Activated CD4-positive, alpha-beta T cell treated with anti-CD3 and anti-CD28 coated beads, Interleukin-2, amount 10 ng/mL, durations not matched to agents 7 days and 5 days (primary cell): Measurements from ENCODE around the gene MAN1A2. TPM values are rescaled to one million over a fixed set of nuclear protein-coding genes. Genes with fewer than 3 reads are reported as not detected.
"Not testable (repeated sequence)": the region's sequence is repeated elsewhere in the genome, so short reads cannot be mapped to it uniquely, and the experiment has no call there.

Source experiments
- CTCF ChIA-PET: fragments of 350-600 bp; sonication (Branson Sonifier 250); formaldehyde crosslinking; loops from one replicate; lab custom pipeline; 2021; ENCODE audit warnings: antibody characterized with exemption; lab: Charles Lee
- POLR2A ChIA-PET: fragments of 350-600 bp; sonication (Branson Sonifier 250); formaldehyde crosslinking; loops from one replicate; lab custom pipeline; 2021; ENCODE audit warnings: antibody characterized with exemption; lab: Charles Lee
- DNase-seq: peaks from one replicate; pipeline ENCODE4 v3.0.0-alpha.2; 2020
- H3K27ac Mint-ChIP-seq: one replicate; pipeline ENCODE4 v1.8.0; 2021; ENCODE audit warnings: mild to moderate bottlenecking, moderate library complexity, mixed read lengths
- H3K27me3 Mint-ChIP-seq: one replicate; pipeline ENCODE4 v1.8.0; 2021; ENCODE audit warnings: mixed read lengths
- H3K36me3 Mint-ChIP-seq: one replicate; pipeline ENCODE4 v1.8.0; 2021; ENCODE audit warnings: low read depth, mixed read lengths
- H3K4me1 Mint-ChIP-seq: one replicate; pipeline ENCODE4 v1.8.0; 2021; ENCODE audit warnings: mixed read lengths
- H3K4me3 Mint-ChIP-seq: one replicate; pipeline ENCODE4 v1.8.0; 2021; ENCODE audit warnings: mild to moderate bottlenecking, moderate library complexity, mixed read lengths
- H3K9me3 Mint-ChIP-seq: one replicate; pipeline ENCODE4 v1.8.0; 2021; ENCODE audit warnings: mixed read lengths
- total RNA-seq, 2 experiments: library from RNA; stranded (reverse); gene quantifications; one replicate each; pipeline ENCODE4 v1.2.3, GENCODE V29; 2021

MAN1A2 gene
- total RNA-seq, 2 experiments from 2014 or later, result 35.0 to 38.8 TPM

DNA sequence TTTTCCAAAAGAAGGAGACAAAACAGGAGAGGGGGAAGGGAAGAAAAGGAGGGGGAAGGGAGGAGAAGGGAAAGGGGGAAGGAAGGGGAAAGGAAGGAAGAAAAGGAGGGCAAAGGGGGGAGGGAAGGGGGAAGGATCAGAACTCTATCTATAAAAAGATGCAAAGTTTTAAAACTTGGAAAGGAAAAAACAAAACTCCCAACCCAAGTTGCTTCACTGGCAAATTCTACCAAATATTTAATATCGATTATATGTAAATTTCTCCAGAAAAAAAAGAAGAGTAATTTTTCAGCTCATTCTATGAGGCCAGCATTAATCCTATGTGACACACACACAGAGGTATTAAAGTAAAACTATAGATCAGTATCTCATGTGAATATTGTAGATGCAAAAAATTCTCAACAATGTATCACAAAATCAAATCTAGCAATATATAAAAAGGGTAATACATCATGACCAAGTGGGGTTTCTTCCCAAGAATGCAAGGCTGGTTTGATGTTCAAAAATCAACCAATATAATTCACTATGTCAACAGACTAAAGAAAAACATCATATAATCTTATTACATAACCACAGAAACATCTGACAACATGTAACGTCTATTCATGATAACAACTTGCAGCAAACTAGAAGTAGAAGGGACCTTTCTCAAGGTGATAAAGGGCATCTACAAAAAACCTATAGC, 57.9 kb downstream of the MAN1A2 start:
- H3K36me3 Mint-ChIP-seq, result peaks cover 36% of the 10 kb centered on the region
- ChIA-PET POLR2A (no interaction called here), CTCF (no interaction called here)
- H3K27me3 Mint-ChIP-seq, result no peaks in the 10 kb centered on the region
- H3K4me1 Mint-ChIP-seq, result no peaks in the 10 kb centered on the region
- H3K4me3 Mint-ChIP-seq, result no peak overlapping the region
- H3K27ac Mint-ChIP-seq, result no peak overlapping the region
- no peak for DNase-seq
- peaks cover 16% of the 10 kb centered on the region for H3K9me3 Mint-ChIP-seq

DNA sequence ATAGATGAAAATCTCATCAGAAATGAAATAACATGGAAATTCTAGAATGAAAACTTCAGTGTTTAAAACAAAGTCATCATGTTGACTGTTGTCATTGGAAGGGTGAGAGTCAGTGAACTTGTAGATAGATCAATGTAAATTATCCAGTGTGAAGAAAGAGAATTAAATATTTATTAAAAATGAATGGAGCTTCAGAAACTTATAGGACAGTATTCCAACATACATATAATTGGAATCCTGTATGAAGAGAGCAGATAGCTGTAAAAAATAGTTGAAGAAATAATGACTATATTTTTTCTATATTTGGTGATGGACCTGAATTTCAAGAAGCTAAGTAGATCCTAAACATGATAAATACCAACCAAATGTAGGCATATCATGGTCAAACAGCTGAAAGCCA, 60.0 kb downstream of the MAN1A2 start:
- POLR2A ChIA-PET, result no interaction called here
- Mint-ChIP-seq H3K27me3 (no peaks in the 10 kb centered on the region), H3K9me3 (peaks cover 16% of the 10 kb centered on the region), H3K4me1 (no peaks in the 10 kb centered on the region), H3K4me3 (no peak overlapping the region), H3K27ac (no peak overlapping the region), H3K36me3 (peaks cover 27% of the 10 kb centered on the region)
- CTCF ChIA-PET, result interaction anchor here (0.8 kb wide), 1 partner anchor 9 kb away, joined by 3 read pairs; no protein-coding TSS in a partner anchor
- DNase-seq, result no peak

DNA sequence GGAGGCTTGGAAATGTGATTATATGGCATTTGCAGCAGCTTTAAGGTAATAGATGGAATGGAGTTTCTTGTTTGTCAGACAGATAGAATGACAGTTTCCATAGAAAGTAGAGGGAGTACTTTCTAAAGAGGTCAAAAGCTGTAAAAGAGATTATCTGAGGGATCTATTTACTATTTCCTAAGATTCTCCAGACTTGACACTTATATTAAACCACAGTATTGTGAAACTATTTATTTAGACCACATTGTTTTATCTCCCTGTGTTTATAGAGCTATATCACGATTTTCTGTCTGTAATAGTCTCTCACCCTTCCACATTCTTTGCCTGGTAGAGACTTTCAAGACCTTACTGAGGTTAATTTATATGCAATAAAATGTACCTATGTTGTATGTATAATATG, 66.7 kb downstream of the MAN1A2 start:
- no peaks in the 10 kb centered on the region for H3K9me3 Mint-ChIP-seq
- DNase-seq, result no peak
- H3K27me3 Mint-ChIP-seq, result no peaks in the 10 kb centered on the region
- CTCF ChIA-PET, result no interaction called here
- no peaks in the 10 kb centered on the region for H3K36me3 Mint-ChIP-seq
- no peaks in the 10 kb centered on the region for H3K4me1 Mint-ChIP-seq
- POLR2A ChIA-PET, result no interaction called here
- H3K27ac Mint-ChIP-seq, result no peak overlapping the region
- no peak overlapping the region for H3K4me3 Mint-ChIP-seq

DNA sequence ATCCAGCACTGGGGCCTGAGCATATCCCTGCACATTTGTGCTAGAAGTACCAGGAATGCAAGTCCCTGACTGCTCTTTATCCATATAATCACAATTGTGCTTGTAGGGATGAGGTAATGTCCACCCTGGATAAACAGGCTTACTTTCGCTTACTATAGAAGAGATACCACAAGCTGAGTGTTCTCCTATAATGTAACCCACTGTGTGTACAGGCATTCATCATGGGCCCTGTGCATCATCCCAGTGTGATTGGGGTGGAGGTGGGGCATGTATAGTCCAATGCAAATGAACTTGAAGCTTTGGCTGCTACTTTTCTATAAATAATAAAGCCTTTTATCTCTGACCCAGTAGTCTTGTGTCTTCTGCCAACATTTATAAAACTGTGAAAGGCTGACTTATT, 69.3 kb downstream of the MAN1A2 start:
- DNase-seq, result no peak
- CTCF ChIA-PET, result interaction anchor here (1.0 to 1.1 kb wide), 2 partner anchors 9 to 11 kb away, joined by 3 read pairs; no protein-coding TSS in a partner anchor

DNA sequence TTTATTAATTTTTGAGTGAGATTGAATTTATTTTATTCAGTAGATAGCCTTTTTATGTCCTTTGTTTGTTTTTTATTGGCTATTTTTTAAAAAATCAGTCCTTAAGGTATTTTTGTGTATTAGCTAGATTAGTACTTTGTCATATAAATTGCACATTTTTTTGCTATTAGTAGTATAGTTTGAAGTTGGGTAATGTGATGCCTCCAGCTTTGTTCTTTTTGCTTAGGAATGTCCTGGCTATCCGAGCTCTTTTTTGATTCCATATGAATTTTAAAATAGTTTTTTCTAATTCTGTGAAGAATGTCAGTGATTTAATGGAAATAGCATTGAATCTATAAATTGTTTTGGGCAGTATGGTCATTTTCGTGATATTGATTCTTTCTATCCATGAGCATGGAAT, 80.4 kb downstream of the MAN1A2 start:
- POLR2A ChIA-PET, result no interaction called here
- Mint-ChIP-seq H3K27ac (no peak overlapping the region), H3K4me1 (no peaks in the 10 kb centered on the region), H3K27me3 (no peaks in the 10 kb centered on the region), H3K9me3 (peaks cover 22% of the 10 kb centered on the region), H3K4me3 (no peak overlapping the region), H3K36me3 (peaks cover 41% of the 10 kb centered on the region)
- no peak for DNase-seq
- CTCF ChIA-PET, result interaction anchor here (1.4 to 1.7 kb wide), 2 partner anchors 11 to 104 kb away, joined by 3 read pairs; no protein-coding TSS in a partner anchor

More for the DNA sequence above, 69.3 kb downstream of the MAN1A2 start:
- Mint-ChIP-seq H3K9me3 (no peaks in the 10 kb centered on the region), H3K36me3 (no peaks in the 10 kb centered on the region), H3K4me1 (no peaks in the 10 kb centered on the region), H3K27me3 (no peaks in the 10 kb centered on the region), H3K4me3 (no peak overlapping the region), H3K27ac (no peak overlapping the region)
- POLR2A ChIA-PET, result no interaction called here

DNA sequence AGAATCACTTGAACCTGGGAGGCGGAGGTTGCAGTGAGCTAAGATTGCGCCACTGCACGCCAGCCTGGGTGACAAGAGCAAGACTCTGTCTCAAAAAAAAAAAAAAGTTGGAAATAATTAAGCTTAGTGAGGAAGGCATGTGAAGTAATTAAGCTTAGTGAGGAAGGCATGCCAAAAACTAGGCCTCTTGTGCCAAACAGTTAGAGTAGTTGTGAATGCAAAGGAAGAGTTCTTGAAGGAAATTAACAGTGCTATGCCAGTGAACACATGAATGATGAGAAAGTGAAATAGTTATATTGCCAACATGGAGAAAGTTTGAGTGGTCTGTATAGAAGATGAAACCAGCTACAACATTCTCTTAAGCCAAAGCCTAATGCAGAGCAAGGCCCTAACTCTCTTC, 85.0 kb downstream of the MAN1A2 start:
- Mint-ChIP-seq H3K27ac (no peak overlapping the region), H3K9me3 (peaks cover 18% of the 10 kb centered on the region), H3K36me3 (peaks cover 37% of the 10 kb centered on the region), H3K27me3 (no peaks in the 10 kb centered on the region), H3K4me3 (no peak overlapping the region), H3K4me1 (no peaks in the 10 kb centered on the region)
- CTCF ChIA-PET, result interaction anchor here (0.6 kb wide), 1 partner anchor 881 kb away, joined by 3 read pairs; no protein-coding TSS in a partner anchor
- no peak for DNase-seq
- POLR2A ChIA-PET, result interaction anchor here (0.6 kb wide), 3 partner anchors 12 to 1032 kb away, joined by 3 read pairs; no protein-coding TSS in a partner anchor

DNA sequence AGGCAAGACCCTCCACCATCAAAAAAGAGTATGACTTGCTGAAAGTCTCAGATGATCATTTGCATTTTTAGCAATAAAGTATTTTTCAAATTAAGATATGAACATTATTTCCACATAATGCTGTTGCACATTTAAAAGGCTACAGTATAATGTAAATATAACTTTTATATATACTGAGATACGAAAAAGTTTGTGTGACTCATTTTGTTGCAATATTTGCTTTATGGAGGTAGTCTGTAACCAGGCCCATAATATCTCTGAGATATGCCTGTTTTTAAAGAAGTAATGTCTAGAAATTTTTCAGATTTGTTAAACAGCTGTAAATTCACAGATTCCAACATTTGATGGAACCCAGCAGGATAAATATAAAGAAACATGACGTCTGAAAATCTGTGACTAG, 86.7 kb downstream of the MAN1A2 start:
- Mint-ChIP-seq H3K27me3 (no peaks in the 10 kb centered on the region), H3K27ac (no peak overlapping the region), H3K36me3 (peaks cover 34% of the 10 kb centered on the region), H3K9me3 (peaks cover 12% of the 10 kb centered on the region), H3K4me3 (no peak overlapping the region), H3K4me1 (no peaks in the 10 kb centered on the region)
- ChIA-PET POLR2A (interaction anchor here (0.7 kb wide), 1 partner anchor 88 kb away, joined by 3 read pairs; no protein-coding TSS in a partner anchor), CTCF (no interaction called here)
- no peak for DNase-seq

DNA sequence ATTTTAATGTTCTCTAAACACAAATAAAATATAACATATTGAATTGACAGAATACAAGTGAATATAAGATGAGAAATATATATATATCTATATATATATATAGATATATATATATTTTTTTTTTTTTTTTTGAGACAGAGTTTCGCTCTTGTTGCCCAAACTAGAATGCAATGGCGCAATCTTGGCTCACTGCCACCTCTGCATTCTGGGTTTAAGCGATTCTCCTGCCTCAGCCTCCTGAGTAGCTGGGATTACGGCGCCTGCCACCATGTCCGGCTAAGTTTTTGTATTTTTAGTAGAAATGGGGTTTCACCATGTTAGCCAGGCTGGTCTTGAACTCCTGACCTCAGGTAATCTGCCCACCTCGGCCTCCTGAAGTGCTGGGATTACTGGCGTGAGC, 91.2 kb downstream of the MAN1A2 start:
- CTCF ChIA-PET, result interaction anchor here (0.7 to 1.0 kb wide), 2 partner anchors 10 to 45 kb away, joined by 3 read pairs; no protein-coding TSS in a partner anchor

DNA sequence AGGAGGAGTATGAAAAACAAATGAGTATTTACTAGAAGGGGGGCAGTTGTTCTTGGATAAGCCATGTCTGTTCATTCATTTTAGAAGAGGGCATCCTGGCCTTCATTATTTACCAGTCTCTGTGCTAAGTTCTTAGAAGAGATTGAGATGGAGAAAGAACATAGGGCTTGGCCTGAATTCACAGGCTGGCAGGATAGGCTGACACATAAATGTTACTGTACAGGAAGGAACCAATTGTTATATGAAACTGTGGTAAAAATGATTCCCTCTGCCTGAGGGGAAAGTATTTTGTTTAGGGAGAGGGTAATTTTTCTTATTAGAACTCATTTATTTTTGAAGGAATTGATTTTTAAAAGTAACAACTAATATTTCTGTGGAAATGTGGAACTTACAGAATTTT, 99.5 kb downstream of the MAN1A2 start:
- DNase-seq, result no peak
- Mint-ChIP-seq H3K4me1 (no peaks in the 10 kb centered on the region), H3K36me3 (peaks cover 28% of the 10 kb centered on the region), H3K4me3 (no peak overlapping the region), H3K27me3 (no peaks in the 10 kb centered on the region), H3K27ac (no peak overlapping the region), H3K9me3 (no peaks in the 10 kb centered on the region)
- ChIA-PET CTCF (no interaction called here), POLR2A (no interaction called here)

More for the DNA sequence above, 91.2 kb downstream of the MAN1A2 start:
- DNase-seq, H3K9me3 Mint-ChIP-seq, POLR2A ChIA-PET, H3K27ac Mint-ChIP-seq, H3K4me3 Mint-ChIP-seq, H3K27me3 Mint-ChIP-seq, H3K36me3 Mint-ChIP-seq, H3K4me1 Mint-ChIP-seq: not testable (repeated sequence)

DNA sequence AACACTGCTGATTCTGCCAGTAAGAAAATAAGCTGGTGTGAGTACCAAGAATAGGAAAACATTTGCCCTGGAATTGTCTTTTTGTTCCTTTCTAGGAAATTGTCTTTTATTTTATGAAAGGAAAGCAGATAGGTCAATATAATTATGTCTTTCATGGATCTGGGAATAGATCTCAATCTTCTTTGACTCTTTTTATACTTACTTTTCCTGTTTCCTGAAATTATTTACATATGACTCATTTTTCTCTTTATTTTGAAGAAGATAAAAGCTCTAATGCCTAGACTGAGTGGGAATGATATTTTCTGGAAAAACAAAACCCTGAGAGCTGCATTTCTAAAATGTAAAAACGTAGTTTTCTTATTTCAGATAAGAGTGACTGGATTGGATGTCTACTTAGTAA, 100.1 kb downstream of the MAN1A2 start:
- CTCF ChIA-PET, result no interaction called here
- no peak overlapping the region for H3K27ac Mint-ChIP-seq
- H3K36me3 Mint-ChIP-seq, result peaks cover 28% of the 10 kb centered on the region
- POLR2A ChIA-PET, result no interaction called here
- no peaks in the 10 kb centered on the region for H3K27me3 Mint-ChIP-seq
- no peak overlapping the region for H3K4me3 Mint-ChIP-seq
- no peaks in the 10 kb centered on the region for H3K4me1 Mint-ChIP-seq
- no peak for DNase-seq
- no peaks in the 10 kb centered on the region for H3K9me3 Mint-ChIP-seq

DNA sequence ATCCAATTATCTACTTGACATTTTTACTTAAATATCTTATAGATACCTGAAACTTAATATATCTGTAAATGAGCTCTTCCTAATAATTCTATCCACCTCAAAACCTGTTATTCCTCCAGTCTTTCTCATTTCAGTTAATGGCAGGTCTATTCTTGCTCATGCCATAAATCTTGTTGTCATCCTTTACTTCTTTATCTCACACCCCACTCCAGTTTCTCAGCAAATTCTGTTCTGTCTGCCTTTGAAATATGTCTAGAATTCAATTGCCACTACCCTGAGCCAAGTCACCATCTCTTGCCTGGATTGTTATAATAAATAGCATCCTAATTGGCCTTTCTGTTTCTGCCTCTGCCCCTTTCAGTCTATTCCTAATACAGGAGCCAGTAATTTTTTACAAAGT, 105.8 kb downstream of the MAN1A2 start:
- H3K9me3 Mint-ChIP-seq, result peaks cover 7% of the 10 kb centered on the region
- no peaks in the 10 kb centered on the region for H3K4me1 Mint-ChIP-seq
- H3K4me3 Mint-ChIP-seq, result no peak overlapping the region
- POLR2A ChIA-PET, result no interaction called here
- peaks cover 44% of the 10 kb centered on the region for H3K36me3 Mint-ChIP-seq
- no peak for DNase-seq
- CTCF ChIA-PET, result no interaction called here
- H3K27ac Mint-ChIP-seq, result no peak overlapping the region
- no peaks in the 10 kb centered on the region for H3K27me3 Mint-ChIP-seq

DNA sequence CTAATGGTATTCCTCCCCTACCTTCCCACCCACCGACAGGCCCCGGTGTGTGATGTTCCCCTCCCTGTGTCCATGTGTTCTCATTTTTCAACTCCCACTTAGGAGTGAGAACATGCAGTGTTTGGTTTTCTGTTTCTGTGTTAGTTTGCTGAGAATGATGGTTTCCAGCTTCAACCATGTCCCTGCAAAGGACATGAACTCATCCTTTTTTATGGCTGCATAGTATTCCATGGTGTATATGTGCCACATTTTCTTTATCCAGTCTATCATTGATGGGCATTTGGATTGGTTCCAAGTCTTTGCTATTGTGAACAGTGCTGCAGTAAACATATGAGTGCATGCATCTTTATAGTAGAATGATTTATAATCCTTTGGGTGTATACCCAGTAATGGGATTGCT, 108.2 kb downstream of the MAN1A2 start:
- H3K36me3 Mint-ChIP-seq, result peaks cover 38% of the 10 kb centered on the region
- POLR2A ChIA-PET, DNase-seq, H3K4me1 Mint-ChIP-seq, H3K9me3 Mint-ChIP-seq, H3K27me3 Mint-ChIP-seq, CTCF ChIA-PET, H3K4me3 Mint-ChIP-seq, H3K27ac Mint-ChIP-seq: not testable (repeated sequence)

DNA sequence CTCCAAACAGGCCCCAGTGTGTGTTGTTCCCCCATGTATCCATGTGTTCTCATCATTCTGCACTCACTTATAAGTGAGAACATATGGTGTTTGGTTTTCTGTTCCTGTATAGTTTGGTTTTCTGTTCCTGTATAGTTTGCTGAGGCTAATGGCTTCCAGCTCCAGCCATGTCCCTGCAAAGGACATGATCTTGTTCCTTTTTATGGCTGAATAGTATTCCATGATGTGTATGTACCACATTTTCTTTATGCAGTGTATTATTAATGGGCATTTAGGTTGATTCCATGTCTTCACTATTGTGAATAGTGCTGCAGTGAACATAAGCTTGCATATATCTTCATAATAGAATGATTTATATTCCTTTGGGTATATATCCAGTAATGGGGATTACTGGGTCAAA, 111.8 kb downstream of the MAN1A2 start:
- no peaks in the 10 kb centered on the region for H3K27me3 Mint-ChIP-seq
- H3K27ac Mint-ChIP-seq, result no peak overlapping the region
- H3K9me3 Mint-ChIP-seq, result peaks cover 12% of the 10 kb centered on the region
- no peak overlapping the region for H3K4me3 Mint-ChIP-seq
- CTCF ChIA-PET, result interaction anchor here (0.7 kb wide), 1 partner anchor 15 kb away, joined by 5 read pairs; no protein-coding TSS in a partner anchor
- POLR2A ChIA-PET, result no interaction called here
- H3K4me1 Mint-ChIP-seq, result no peaks in the 10 kb centered on the region
- DNase-seq, result no peak
- H3K36me3 Mint-ChIP-seq, result peaks cover 58% of the 10 kb centered on the region
